PFSK-1 (cell line): ENCODE data around the gene TGFBR3L.

ENCODE experiments used
- POLR2AphosphoS5 ChIP-seq: IDR thresholded peaks from 2 replicates; pipeline ENCODE4 v1.6.1; 2012; ENCODE audit warnings: low read depth, mild to moderate bottlenecking, control low read depth, low read length, moderate library complexity
- TAF1 ChIP-seq: IDR thresholded peaks from 2 replicates; pipeline ENCODE4 v1.6.1; 2012; ENCODE audit warnings: low read length, control low read depth, borderline replicate concordance; ENCODE audit not compliant: insufficient read depth
- TF ChIP-seq, protein P1 (sequence below), 2 experiments: IDR thresholded peaks; 2 replicates each; pipeline versions ENCODE4 v1.6.1 to v1.8.0; 2011 to 2012; ENCODE audit warnings: low read depth in 2 of 2, low read length in 2 of 2, control low read depth in 1 of 2, inconsistent platforms in 1 of 2, mild to moderate bottlenecking in 1 of 2, moderate library complexity in 1 of 2; ENCODE audit not compliant: insufficient read depth in 1 of 2

DNA sequence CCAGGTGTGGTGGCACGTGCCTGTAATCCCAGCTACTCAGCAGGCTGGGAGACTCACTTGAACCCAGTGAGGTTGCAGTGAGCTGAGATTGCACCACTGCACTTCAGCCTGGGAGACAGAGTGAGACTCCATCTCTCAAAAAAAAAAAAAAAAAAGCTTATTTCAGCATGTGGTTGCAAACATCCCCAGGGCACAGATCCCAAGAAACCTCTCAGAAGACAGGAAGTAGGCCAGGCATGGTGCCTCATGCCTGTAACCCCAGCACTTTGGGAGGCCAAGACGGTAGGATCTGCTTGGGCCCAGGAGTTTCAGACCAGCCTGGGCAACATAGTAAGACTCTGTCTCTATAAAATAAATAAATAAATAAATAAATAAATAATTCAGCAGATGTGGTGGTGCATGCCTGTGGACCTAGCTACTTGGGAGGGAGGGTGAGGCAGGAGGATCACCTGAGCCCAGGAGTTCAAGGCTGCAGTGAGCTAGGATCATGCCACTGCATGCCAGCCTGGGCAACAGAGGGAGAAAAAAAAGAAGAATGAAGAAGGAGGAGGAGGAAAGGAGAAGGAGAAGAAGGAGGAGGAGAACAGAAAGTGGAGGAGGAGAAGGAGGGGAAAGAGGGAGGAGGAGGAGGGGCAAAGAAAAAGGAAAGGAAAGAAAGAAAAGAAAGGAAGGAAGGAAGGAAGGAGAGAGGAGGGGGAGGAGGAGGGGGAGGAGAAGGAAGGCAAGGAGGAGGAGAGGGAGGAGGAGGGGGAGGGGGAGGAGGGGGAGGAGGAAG lies 30.6 kb upstream of the TGFBR3L start:
- TF ChIP-seq TAF1 = no peak
- TF ChIP-seq, protein P1, sequence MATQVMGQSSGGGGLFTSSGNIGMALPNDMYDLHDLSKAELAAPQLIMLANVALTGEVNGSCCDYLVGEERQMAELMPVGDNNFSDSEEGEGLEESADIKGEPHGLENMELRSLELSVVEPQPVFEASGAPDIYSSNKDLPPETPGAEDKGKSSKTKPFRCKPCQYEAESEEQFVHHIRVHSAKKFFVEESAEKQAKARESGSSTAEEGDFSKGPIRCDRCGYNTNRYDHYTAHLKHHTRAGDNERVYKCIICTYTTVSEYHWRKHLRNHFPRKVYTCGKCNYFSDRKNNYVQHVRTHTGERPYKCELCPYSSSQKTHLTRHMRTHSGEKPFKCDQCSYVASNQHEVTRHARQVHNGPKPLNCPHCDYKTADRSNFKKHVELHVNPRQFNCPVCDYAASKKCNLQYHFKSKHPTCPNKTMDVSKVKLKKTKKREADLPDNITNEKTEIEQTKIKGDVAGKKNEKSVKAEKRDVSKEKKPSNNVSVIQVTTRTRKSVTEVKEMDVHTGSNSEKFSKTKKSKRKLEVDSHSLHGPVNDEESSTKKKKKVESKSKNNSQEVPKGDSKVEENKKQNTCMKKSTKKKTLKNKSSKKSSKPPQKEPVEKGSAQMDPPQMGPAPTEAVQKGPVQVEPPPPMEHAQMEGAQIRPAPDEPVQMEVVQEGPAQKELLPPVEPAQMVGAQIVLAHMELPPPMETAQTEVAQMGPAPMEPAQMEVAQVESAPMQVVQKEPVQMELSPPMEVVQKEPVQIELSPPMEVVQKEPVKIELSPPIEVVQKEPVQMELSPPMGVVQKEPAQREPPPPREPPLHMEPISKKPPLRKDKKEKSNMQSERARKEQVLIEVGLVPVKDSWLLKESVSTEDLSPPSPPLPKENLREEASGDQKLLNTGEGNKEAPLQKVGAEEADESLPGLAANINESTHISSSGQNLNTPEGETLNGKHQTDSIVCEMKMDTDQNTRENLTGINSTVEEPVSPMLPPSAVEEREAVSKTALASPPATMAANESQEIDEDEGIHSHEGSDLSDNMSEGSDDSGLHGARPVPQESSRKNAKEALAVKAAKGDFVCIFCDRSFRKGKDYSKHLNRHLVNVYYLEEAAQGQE (IDR thresholded peaks at IDR 0.05; ENCODE audit: insufficient read depth in 1 of 2, low read depth in 2 of 2, low read length in 2 of 2) = no peak
- TF ChIP-seq POLR2AphosphoS5 = no peak
